Transverse colon (tissue), 4 donors: ENCODE measurements around the gene SLCO4A1.

Experiments used
- CTCF ChIP-seq, 5 experiments: fragments of 200-600 bp in 3 of 5; fragments of 450-650 bp in 2 of 5; sonication (generic) in 3 of 5; IDR thresholded peaks; 1 replicate in 2 of 5; 2 replicates in 3 of 5; pipeline ENCODE4 v1.5.1; 2016 to 2017; ENCODE audit warnings: antibody characterized with exemption in 5 of 5, inconsistent platforms in 3 of 5, mild to moderate bottlenecking in 2 of 5, moderate library complexity in 1 of 5
- POLR2AphosphoS5 ChIP-seq, 3 donors: sonication (generic); formaldehyde crosslinking; IDR thresholded peaks; one replicate each; pipeline ENCODE4 v1.6.1; 2016; ENCODE audit warnings: antibody characterized with exemption in 3 of 3

DNA sequence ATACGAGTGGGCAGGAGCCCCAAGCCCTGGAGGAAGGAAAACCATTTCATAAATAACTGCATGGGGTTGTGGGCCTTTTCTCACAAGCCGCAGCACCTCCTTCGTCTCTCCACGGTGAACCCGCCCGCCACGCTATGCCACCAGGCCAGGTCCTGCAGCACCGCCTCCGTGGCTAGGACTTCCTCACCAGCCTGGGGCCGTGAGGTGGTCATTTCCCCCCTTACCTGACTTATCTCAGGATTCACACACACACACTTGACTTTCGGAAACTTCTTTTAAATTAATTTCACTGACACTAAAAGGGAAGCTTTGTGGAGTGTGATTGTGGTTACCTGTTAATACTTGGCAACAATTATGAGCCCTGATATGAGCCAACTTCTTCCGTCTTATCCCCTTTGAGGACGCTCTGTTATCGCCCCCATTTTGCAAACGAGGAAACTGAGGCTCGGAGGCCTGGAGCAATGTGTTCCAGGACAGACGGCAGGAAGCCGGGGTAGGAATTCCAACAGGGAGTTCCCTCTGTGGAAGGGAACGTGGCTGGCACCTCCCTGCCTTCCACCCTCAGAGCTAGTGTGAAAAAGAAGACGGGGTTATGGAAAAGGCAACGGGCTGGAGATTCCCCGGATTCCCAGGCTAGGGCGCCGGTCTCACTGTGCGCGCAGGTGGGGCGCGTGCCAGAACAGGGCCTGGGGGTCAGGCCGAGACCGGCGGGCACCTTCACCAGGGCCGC lies 817 bp upstream of the SLCO4A1 start:
- TF ChIP-seq CTCF (IDR thresholded peaks at IDR 0.05) (no peak), POLR2AphosphoS5 (IDR thresholded peaks at IDR 0.05) (no peak)
